HG02610 (cell line): ENCODE results near the gene ZNF853.
A peak's percentile ranks its signal among the peaks of the same experiment; 100 is the strongest.
"Not testable (repeated sequence)": the region's sequence is repeated elsewhere in the genome, so short reads cannot be mapped to it uniquely, and the experiment has no call there.

ENCODE experiments used
- ATAC-seq: cut with Tn5 transposase; IDR thresholded peaks from one replicate; pipeline ENCODE4 v1.9.1; 2021; ENCODE audit warnings: mild to moderate bottlenecking, moderate library complexity; ENCODE audit not compliant: unreplicated experiment

ZNF853 gene

GRCh38 chr7:6614953-6615722, at the start of gene ZNF853:
TSS of gene ZNF853 (plus strand) at chr7:6615610. CDS start at chr7:6616175, 565 bp downstream.
- ATAC-seq: no peak

DNA sequence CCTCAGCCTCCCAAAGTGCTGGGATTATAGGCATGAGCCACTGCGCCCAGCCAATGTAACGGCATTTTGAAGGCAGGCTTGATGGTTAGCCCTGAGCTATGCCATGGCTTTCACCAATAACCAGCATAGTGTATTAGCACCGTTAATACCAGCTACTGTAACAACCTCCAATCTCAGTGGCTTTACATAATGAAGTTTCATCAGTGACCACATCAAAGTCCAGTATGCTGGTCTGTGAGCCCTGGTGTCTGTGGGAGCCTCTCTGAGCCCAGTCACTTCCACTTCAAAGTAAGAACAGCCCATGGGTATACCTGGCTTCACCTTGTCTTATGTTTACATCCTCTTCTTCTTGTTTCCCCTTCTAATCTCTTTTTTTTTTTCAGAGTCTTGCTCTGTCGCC, 49.8 kb upstream of the ZNF853 start:
- no peak for ATAC-seq

DNA sequence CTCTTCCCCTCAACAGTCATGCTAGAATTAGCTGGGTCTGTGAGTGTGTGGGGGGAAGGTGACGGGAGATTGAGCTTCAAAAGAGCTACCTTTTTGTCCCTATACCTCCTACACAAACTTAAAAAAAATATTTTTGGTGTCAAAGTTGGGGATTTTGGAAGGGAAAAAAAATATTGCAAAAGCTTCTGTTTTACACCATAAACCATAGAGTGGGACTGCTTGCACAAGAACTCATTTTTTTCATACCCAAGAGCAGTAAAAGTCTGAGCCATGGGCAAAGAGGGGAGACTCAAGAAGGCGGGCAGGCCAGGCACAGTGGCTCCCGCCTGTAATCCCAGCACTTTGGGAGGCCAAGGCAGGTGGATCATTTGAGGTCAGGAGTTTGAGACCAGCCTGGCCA, 47.5 kb upstream of the ZNF853 start:
- no peak for ATAC-seq

- no peak for ATAC-seq
These were observed 44.1 kb upstream of the ZNF853 start for GRCh38 chr7:6571160-6571779.

GRCh38 chr7:6575281-6576023, 40.0 kb upstream of the ZNF853 start:
- ATAC-seq: no peak

DNA sequence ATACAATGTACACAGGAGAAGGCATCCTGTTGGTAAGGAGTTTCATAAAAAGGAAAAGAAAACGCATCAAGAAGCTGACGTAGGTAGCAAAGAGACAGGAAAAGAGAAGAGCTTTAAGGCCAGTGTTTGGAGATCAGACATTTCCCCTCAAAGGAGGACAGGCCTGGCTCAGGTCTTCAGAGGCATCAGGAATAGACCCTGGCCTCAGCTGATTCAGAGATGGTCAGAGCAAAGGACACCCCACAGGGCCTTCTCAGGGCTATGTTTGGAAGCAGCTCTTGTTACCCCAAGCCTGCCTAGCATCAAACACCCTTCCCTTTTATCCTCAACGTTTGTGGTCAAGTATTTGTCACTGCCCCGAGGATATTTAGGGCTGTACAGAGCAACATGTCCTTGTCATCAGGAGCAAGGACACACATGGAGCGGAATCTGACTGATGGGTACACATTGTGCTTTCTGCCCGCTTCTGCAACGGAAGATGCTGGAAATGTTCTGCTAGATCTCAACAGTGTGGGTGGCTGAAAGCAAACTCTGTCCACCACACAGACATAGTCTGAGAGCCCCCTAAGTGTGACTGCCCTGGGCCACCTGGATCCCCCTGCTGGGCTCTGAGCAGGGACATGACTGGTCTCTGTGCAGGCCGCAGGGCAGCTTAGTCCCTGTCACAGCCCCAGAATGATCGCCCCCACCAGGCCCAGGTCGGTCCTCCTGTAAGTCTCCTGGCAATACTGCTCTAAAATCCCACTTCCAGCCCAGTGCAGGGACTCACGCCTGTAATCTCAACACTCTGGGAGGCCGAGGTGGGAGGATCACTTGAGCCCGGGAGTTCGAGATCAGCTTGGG, 39.2 kb upstream of the ZNF853 start:
- ATAC-seq: no peak

DNA sequence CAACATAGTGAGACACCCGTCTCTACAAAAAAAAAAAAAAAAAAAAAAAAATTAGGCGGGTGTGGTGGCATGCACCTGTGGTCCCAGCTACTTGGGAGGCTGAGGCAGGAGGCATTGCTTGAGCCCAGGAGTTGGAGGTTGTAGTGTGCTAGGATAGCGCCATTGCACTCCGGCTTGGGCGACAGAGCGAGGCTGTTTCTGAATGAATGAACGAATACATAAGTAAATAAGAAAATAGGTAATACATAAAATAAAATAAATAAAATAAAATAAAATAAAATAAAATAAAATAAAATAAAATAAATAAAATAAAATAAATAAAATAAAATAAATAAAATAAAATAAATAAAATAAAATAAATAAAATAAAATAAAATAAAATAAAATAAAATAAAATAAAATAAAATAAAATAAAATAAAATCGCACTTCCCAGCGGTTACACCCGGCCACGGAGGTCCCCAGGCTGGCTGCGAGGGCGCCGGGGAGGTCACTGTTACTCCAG, 38.5 kb upstream of the ZNF853 start:
- not testable (repeated sequence) for ATAC-seq

DNA sequence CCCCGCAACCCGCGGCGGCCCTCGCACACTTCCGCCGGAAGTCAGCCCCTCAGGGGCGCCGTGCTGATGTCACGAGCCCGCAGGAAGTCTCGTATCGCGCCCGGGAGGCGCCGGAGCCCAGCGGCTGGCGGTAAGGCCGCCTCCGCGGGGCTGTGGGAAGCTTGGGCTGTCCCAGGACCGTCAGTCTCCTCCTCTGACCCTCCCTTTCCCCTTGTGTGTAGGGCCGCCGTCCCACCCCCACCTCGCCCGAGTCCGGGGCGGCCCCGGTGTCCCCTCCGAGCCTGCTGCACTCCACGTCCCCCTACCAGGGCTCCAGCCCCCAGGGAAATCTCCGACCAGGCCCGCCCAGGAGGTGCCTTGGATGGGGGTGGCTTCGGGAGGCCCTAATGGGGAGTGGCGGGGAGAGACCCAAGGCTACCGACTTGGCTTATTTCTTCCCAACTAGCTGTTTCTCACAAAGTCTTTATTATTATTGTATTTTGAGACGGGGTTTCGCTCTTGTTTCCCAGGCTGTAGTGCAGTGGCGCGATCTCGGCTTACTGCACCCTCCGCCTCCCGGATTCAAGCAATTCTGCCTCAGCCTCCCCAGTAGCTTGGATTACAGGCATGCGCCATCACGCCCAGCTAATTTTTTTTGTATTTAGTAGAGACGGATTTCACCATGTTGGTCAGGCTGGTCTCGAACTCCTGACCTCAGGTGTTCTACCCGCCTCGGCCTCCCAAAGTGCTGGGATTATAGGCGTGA, 37.9 kb upstream of the ZNF853 start, which contains the start of gene ZDHHC4:
TSS of gene ZDHHC4 (plus strand) at position 86 of the 745 bp plus-strand sequence. CDS start 3,108 bp downstream, outside the sequence.
- peak; percentile 97 for ATAC-seq

DNA sequence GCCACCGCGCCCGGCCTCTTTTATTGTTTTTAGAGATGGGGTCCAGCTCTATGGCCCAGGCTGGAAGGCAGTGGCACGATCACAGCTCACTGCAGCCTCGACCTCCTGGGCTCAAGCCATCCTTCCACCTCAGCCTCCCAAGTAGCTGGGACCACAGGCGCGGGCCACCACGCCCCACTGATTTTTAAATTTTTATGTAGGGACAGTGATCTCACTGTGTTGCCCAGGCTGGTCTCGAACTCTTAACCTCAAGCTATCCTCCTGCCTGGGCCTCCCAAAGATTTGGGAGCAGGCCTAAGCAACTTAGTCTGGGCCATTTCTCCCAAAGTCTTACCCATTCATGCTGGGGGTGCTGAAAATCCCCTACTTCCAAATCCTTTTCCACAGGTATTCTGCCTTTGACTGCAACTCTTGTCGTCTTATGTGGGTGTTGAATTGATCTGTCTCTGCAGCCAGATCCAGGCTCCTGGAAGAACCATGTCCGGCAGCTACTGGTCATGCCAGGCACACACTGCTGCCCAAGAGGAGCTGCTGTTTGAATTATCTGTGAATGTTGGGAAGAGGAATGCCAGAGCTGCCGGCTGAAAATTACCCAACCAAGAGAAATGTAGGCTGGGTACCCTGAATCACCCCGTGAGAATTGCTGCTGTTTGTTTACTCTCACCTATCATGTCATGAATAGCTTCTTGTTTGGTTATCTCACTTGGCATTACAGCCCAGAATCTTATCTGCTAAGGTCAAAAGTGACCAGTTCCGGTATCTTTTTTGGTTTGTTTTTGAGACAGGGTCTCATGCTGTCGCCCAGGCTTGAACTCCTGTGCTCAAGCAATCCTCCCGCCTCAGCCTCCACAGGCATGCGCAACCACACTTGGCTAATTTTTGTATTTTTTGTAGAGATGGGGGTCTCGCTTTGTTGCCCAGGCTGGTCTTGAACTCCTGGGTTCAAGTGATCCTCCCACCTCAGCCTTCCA, 37.0 kb upstream of the ZNF853 start:
- ATAC-seq: no peak

DNA sequence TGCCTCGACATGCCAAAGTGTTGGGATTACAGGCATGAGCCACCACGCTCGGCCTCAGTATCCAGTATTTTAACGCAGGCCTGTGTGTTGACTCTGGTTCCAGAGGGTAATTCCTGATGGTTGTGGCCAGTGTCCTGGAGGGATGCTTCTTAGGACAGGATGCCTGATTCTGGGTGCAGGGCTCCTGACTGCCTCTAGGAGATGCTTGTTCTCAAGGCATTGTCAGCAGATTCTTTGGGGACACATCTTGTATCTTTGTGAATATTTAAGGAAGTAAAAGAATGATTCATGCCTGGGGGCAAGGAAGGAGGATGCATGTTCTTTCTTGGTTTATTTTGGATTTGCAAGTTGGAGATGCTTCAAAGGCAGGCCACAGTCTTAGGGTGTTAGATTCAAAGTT, 36.0 kb upstream of the ZNF853 start:
- no peak for ATAC-seq

DNA sequence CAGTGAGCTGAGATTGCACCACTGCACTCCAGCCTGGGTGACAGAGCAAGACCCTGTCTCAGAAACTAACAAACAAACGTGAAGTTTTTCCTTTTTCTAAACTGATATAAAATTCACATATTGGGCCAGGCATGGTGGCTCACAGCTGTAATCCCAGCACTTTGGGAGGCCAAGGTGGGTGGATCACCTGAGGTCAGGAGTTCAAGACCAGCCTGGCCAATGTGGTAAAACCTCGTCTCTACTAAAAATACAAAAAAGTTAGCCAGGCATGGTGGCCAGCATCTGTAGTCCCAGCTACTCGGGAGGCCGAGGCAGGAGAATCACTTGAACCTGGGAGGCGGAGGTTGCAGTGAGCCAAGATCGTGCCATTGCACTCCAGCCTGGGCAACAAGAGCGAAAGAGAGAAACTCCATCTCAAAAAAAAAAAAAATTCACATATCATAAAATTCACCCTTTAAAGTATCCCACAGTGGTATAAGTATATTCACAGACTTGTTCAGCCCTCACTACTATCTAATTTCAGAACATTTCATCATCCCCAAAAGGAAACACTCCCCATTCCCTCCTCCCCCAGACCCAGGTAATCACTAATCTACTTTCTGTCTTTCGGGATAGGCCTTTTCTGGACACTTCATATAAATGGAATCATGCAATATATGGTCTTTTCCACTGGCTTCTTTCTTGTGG, 29.5 kb upstream of the ZNF853 start:
- ATAC-seq: not testable (repeated sequence)

GRCh38 chr7:6588566-6588965, 26.8 kb upstream of the ZNF853 start:
- ATAC-seq: no peak

DNA sequence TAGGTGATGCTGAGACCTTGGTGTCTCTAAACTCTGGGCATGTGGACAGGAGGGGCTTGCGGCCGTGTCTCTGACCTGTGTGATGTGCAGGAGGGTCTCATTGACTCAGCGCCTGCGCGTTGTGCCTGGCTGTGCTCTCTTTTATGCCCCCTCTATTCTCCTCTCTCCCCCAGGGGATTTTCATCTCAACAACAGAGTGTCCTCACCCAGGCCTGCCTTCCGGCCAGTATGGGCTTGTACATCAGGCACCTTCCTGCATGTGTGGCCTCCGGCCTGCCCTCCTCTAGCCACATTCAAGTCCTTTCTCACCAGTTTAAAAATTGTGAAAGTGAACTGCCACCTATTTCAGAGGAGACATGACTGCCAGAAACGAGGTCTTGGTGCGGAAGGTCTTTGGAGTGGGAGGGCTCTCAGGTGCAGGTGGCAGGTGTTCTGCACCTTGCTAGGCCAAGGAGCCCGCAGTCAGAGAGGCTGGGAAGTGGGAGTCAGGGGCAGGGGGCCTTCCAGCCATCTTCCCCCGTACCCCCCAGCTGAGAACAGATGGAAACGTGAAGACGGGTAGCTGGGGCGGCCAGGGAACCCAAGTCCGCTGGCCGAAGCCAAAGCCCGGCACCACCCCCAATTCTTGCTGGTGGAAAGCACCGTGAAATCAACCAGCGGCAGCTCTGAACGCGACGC, 26.1 kb upstream of the ZNF853 start:
- no peak for ATAC-seq

- ATAC-seq: peak; percentile 88
These were observed 25.4 kb upstream of the ZNF853 start, which contains the start of gene INTS15 for GRCh38 chr7:6589829-6590644. TSS of gene INTS15 (plus strand) at chr7:6590021. CDS start at chr7:6590284, 263 bp downstream.

DNA sequence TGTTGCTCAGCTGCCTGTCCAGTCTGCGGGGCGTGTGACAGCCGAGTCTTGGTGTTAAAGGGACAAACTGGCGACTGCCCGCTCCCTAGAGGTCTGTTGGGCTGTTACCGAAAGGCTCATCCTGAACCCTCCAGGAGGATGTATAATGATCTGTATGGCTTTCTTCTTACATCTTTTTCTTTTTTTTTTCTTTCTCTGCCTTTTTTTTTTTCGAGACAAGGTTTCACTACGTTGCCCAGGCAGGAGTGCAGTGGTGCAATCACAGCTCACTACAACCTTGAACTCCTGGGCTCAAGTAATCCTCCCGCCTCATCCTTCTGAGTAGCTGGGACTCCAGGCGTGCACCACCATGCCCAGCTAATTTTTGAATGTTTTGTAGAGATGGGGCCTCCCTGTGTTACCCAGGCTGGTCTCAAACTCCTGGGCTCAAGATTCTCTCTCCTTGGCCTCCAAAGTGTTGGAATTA, 24.7 kb upstream of the ZNF853 start:
- no peak for ATAC-seq

GRCh38 chr7:6600093-6600492, 15.3 kb upstream of the ZNF853 start:
- ATAC-seq: no peak
